Suppressor macrophage (primary cell): ENCODE results near the gene VAT1L.
"Not testable (repeated sequence)": the region's sequence is repeated elsewhere in the genome, so short reads cannot be mapped to it uniquely, and the experiment has no call there.

Source experiments
- DNase-seq, 4 experiments: peaks; one replicate each; pipeline ENCODE4 v3.0.0-alpha.2; 2020 to 2022

VAT1L gene

DNA sequence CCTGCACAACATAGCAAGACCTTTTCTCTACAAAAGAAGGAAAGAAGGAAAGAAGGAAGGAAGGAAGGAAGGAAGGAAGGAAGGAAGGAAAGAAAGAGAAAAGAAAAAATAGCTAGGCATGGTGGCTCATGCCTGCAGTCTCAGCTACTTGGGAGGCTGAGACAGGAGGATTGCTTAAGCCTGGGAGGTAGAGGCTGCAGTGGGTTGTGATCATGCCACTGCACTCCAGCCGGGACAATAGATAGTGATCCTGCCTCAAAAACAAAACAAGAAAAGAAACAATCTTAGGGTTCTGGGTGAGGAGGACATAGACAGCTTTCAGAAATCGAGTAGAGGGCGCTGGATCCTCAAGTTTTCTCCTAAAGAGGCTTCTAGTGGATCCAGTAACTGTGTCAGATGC lies 174.3 kb downstream of the VAT1L start:
- DNase-seq = no peak

DNA sequence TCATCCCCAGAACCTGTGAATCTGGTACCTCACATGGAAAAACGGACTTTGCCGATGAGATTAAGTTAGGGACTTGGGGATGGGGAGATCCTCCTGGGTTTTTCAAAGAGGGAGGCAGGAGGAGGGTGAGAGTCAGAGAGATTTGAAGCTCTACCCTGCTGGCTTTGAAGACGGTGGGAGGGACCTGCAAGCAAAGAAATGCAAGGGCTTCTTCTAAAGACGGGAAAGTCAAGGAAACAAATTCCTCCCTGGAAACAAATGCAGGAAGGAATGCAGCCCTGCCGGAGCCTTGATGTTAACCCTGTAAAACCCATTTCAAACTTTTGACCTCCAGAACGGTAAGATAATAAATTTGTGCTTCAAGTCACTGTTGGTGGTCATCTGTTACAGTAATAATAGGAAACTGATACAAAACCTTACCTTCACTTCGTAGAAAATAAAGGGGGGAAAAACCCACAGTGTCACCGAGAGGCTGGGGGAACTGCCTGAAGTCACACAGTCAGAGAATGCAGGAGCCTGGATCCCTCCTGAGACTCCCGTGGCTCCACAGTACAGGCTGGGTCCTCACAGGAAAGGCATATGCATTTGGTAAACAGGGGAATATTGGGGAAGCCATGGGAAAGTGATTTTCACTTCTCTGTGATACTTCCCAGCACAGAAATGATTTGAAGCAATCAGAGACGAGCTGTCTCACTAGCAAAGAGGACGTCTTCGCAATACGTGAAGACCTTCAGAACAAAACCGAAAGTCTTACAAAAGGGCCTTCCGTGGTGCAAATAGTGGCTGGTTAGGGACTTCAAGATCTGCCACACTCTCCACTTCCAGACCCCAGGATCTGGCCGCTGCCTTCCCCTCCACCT lies 175.1 kb downstream of the VAT1L start:
- DNase-seq = no peak

DNA sequence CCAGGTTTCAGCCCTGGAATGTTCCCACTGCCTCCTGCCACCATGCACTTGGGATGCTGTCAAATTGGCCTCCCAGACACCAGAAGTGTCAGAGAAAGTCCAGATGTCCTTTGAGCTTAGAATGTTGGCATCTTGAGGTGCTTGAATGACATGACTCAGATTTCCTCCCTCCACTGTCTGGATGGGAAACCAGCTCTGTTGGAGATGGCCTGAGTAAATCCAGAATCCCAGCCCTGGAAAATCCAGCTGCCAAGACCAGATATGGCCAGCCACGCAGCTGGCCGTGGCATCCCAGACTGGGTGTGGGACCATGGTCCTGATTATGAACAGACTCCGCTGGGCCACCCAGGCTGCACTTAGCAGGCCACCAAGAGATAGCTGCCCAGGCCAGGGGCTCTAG lies 177.0 kb downstream of the VAT1L start:
- DNase-seq = no peak

DNA sequence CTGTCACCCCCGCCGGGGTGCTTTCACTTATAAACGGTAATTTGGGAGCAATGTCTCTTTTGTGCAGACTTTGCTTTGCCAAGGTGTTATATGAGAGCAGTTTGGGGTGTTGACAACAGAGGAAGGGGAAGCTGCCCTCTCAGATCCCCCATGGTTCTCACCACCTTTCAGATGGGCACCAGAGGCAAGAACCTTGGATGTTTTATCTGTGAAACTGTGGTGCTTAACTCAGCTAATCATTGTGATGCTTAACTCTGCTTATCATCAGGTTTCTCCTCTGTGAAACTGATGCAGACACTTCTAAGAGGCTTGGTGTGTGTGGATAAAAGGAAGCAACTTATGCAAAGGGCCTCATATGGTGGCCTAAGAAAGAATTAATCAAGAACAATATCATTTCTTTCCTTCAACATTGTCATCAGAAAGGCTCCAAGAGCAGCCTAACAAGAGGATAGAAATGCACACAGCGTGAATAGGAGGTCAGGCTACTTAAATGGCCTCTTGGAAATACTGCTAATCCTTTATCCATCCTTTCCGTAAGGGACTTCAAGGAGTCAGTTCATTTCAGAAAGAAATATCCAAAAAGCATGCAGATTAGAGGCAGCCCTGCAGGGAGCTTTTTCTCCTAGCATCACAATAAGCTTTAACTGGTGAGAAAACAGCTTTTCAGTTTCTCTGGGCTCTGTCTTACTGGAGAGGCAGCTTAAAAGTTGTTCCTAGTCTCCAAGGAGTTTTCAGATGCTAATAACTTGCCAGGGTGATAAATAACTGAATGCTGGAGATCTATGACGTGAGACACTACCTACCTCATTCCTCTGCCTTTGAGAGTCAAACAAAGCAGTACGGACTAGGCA lies 178.9 kb downstream of the VAT1L start:
- no peak for DNase-seq

DNA sequence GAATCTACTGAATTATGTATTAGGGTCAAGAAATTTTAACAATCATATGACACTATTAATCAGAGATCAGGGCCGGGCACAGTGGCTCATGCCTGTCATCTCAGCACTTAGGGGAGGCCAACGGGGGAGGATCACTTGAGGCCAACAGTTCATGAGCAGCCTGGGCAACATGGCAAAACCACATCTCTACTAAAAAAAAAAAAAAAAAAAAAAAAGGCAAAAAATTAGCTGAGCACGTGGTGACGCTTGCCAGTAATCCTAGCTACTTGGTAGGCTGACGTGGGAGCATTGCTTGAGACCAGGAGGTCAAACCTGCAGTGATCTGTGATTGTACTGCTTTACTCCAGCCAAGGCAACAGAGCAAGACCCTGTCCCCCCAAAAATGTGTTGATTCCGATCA lies 181.5 kb downstream of the VAT1L start:
- DNase-seq = no peak

DNA sequence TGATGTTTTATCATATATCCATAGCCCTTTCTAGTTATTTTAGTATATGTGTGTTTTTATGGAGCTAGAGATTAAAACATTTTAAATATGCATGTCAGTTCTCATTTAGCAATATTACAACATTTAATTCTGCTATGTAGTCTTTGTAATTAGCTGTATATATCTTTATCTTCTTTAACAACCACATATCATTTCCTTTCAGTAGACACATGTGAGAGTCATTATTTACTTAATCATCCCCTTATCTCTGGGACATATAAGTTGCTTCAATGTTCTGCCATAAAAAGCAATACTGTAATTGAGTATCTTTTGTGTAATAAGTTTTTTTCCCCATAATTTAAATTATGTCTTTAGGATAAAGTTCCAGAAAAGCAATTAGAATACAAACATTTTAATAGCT lies 182.0 kb downstream of the VAT1L start:
- no peak for DNase-seq

DNA sequence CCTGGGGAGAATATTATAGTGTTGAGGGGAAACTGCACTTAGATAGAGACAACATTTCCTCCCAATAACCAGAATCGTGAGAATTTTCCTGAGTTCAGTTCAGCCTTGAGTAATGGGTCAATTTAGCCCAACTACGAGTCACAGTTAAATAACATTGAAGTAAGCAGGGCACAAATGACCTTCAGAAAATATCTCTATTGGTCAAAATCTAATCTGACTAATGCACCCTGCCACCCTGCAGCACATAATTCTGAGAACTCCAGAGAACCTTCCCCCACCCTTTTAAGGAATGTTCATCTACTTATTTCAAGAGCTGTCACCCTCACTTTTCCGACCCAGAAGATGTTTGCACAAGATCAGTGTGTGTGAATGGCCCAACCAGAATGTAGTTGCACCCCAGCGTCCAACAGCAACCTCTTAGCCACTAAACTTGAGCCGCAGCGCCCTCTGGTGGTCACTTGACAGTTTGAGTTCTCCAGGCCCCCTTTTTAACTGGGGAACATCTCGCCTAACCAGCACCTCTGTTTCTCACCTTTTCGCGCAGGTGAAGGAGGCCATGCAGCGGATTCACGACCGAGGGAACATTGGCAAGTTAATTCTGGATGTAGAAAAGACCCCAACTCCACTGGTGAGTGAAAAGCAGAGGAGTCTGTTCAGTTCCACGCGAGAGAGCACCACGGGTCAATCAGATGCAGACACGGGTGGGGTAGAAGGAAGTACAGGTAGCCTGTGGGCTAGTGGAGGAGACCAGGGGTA lies 183.1 kb downstream of the VAT1L start:
- DNase-seq = peak; percentile 82 to 92 (median 89)

DNA sequence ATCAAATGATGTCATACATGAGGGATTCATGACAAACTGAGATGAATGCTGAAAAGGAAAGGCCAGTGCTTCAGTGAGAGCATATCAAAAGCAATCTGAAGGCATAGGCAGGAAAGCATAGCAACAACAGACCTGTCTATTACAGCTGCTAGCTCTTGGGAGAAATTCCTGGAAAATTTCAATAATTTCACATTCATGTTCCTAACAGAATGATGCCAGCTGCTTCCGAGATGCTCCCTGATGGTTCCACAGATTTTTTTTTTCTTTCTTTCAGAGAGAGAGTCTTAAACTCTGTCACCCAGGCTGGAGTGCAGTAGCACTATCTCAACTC lies 183.7 kb downstream of the VAT1L start:
- no peak for DNase-seq

DNA sequence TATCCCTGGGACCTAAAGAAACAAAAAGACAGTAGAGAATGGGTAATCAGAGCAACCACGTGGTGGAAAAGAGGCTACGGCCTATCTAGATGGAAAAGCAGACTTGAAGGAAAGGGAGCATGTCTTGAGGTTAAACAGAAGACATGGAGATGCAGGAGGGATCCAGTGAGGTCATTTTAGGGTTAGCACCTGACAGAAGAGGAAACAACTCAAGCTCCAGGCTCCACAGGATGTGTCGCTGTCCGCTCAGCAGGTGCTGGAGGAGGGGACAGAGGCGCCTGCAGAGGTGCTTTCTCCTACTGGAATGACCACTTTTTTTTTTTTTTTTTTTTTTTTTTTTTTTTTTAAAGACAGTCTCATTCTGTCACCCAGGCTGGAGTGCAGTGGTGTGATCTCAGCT lies 186.5 kb downstream of the VAT1L start:
- DNase-seq = peak in 3 of 4 experiments; percentile 6 to 22 (median 10)

DNA sequence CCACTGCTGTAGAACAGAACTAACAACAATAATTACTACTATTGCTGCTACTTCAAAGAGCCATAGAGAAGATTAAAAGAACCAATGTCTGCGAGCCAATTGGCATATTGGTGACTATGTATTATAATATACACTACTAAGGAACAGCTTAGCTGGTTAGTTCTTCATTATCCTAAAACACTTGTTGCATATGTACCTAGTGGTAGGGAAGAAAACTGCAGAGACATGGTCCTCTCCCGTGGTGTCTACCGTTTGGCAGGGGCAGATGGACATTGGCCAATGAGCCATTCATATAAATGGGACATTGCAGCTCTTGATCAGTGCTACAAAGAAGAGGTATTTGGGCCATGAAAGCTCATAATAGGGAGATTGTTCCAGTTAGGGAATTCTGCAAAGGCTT lies 187.6 kb downstream of the VAT1L start:
- DNase-seq = no peak

DNA sequence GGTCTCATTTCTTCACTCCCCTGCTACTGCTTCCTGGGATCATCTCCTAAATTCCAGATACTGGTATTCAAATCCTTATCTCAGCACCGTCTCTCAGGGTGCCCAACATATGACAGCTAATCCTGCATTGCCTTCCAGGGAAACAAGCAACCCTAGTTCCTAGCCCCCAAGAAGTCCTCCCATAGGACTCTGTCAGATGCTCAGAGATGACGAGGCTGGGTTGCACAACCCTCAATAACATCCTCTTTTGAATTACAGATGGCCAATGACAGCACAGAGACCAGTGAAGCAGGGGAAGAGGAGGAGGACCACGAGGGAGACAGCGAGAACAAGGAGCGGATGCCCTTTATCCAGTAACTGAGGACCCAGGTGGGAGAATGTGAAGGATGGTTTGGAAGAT lies 189.0 kb downstream of the VAT1L start:
- peak; percentile 55 to 75 (median 68) for DNase-seq

DNA sequence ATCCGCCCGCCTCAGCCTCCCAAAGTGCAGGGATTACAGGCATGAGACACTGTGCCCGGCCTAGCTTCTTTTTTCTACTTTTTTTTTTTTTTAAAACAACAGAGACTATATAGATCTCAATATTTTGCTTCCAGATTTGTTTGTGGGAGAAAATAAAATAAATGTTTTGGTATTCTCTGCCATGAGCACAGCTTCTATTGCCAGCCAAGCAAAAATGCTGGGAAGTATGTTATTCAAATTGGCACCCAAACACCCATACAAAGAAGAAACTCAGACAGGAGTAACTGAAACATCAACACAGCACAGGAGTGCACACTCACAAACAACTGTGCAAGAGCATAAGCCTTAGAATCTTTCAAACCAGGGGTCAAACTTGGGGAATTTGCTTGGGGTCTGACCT lies 196.7 kb downstream of the VAT1L start:
- DNase-seq = no peak

DNA sequence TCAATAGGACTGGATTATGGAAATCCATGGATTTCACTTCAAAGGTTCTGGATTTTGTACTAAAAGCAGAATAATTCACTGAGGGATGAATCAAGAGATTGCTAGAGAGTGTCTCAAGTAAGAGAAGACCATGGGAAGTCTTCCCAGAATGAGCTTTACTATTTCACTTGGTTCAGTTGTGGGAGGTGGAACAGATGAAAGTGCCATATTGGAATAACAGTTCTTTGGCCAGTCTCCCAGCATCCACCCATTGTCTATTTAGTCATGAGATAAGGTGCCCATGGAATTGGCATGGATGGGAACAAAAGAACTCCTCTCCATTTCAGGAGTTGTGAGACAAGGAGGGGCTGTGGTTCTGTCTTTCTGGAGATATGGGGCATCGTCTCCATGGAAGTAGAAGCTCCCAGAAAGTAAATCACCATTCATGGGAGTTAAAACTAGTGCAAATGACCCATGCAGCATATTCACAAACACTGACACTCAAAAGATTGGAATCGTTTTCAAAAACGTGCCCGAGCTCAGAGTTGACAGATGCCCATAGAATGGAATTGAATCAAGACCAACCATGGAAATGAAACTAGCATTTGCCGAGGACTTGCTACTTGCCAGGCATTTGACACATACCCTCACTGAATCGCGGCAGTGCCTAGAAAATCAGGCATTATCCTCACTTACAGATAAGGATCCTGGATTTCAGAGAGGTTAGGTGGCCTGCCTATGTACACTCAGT lies 197.8 kb downstream of the VAT1L start:
- DNase-seq = no peak

DNA sequence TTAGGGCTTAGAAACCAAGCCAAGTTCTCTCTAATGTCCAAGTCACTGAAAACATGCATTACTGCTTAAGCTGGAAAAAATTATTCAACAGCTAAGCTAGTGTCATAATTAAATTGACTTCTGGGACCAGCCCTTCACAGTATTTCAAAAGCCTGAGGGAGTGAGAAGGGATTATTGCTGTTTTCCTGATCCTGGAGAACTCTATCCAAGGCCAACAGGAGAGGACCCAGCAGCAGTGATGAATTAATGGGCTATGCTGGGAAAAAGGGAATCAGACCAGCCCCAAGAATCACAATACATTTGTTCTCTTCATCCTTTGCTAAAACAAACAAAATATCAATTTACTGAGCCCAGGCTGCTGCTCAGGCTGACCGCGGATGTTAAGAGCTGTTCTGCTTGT lies 199.4 kb downstream of the VAT1L start:
- no peak for DNase-seq

DNA sequence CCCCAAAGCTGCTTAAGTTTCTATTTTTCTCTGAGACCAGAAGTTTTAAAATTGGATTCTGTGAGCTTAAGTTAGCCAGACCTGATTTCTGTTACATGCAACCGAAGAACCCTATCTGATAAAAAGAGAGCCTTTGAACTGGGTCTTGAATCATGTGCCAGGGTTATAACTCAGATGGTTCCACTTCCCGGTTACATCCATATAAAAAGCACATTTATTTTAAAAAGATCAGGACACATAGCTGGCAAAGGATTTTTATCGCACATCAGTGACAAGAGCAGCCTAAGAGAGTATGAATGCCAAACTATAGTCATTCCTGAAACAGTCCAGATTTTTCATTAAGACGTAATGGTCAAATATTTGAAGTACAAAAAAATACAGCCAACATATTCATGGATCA lies 201.5 kb downstream of the VAT1L start:
- DNase-seq = no peak

DNA sequence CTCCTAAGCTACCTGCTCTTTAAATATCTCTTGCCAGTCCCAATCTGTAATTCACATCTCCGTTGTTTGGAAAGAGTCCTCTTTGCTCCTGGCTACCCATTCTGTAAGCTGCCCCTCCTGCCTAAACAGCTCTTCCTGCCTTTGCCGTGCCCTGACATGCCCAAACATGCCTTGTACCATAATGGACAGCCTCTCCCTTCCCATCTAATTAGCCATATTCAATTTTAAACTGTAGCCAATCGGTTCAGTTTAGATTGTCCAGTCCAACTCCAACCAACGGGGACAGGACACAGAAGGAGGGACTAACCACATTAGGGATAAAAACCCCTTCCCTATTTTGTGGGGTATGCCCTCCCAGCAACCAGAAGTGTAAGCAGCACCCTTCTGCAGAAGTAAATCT lies 203.3 kb downstream of the VAT1L start:
- no peak for DNase-seq

DNA sequence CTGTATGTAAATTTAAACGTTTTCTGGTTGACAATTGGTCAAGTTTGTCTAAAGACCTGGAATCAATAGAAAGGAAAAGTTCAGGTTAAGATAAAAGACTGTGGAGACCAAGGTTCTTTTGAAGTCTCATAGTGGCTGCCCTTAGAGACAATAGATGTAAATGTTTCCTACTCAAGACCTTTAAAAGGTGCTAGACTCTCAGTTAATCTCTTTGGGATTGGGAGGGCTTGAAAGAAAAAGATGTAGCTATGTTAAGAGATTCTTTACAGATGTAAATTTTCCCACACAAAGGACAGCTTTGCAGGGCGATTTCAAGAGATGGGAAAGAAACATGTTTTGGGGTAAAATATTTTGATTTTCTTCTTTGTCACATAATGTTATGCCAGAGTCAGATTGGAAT lies 204.0 kb downstream of the VAT1L start:
- DNase-seq = not testable (repeated sequence)

DNA sequence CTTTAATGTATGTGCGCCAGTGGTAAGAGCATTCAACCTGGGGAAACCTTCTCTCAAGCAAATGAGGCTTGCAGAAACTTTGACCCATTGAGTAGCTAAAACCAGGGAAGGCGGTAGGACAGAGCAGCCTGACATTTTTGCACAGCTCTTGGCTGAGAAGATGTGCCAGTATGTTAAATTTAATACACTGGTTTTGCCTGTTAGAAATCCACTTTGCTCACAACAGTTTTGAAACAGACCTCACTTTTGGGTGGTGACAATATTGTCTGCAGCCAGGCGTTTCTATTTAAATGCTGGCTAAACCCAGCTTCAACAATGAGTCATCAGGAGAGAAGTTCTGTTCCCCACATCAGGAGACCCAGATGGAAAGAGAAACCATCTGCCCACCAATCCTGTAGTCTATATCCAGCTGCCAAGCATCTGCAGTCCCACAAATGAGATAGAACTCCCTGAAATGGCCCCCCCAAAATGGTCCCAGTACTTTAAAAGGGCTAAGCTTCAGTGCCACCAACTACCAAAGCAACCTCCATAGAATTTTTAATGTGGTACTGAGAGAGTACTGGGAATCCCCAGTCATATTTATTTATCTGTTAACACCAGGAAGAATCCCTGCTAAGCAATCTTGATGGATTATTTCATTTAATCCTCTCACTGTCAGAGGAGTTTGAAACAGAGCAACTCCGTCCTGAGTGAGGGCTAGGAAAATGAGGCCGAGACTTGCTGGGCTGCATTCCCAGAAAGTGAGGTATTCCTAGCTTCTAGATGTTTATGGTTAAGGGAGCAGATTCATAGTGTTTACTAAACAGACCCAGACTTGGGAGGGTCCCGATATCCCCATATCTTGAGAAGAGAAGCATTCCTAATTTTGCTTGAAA lies 205.0 kb downstream of the VAT1L start:
- DNase-seq = no peak

DNA sequence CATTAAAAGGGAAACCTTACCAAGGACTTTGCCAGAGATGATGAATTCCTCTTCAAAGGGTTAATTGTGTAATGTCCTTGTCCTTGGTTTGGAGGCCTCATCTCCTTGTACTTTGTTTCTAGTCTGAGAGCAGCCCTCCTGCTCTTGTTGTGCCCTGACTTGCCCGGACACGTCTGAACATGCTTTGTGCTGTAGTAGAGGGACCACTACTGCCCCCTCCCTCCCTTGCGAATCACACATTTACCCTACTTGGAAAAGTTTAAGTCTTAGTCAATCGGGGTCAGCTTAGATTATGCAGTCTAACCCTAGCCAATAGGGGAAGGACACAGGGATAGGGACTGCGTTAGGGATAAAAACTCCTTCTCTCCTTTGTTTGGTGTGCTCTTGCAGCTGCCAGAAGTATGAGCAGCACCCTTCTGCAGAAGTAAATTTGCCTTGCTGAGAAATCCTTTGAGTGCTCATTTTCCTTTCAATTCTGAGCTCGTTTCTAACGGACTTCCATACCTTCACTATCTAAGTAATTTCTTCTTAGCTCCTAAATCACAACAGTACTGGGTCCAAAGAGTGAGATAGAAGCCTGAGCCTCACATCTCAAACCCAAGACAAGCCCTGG lies 207.6 kb downstream of the VAT1L start:
- DNase-seq = no peak

DNA sequence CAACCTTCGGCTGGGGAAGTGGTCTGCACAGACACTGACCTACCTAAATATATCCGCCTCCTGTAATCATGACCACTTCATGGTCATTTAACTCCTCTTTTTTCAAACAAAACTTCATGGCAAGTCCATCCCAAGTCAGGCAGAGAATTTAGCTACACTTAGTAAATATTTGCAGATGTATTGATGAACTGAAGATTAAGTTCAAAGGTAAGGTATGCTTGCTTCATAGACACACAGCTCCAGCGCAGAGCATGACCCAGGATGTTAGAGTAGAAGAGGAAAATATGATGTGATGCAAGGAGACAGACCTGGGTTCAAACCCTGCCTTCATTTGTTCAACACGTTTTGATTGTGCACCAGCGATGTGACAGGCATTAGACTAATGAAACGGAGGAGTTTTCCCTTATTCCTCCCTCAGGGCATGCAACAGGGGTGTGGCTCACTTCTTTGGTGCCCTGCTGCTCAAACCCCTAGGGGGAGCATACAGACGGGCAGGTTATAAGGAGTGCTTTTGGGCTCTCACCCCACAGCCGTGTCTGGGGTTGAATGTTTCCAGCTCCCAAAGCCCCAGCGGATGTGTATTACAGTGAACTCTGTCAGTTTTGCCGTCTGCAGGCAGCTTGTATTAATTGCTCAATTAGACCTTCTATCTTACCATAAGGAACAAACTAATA lies 210.1 kb downstream of the VAT1L start:
- DNase-seq = no peak
